Right renal pelvis (tissue), 4 donors: ENCODE measurements around the gene LMNTD2. TPM values are rescaled to one million over a fixed set of nuclear protein-coding genes. Genes with fewer than 3 reads are reported as not detected.

ENCODE experiments used
- DNase-seq, 4 donors: peaks; one replicate each; pipeline ENCODE4 v3.0.0-alpha.2; 2013; ENCODE audit warnings: low read depth in 4 of 4, low spot score in 3 of 4, missing footprints in 1 of 4
- polyA plus RNA-seq, 4 donors: library from polyadenylated mRNA; unstranded; fragments of 120-200 nt; gene quantifications; one replicate each; pipeline ENCODE4 v1.2.1, GENCODE V29; 2013; ENCODE audit not compliant: insufficient read length in 4 of 4

The LMNTD2 gene
- polyA plus RNA-seq, 4 donors, result 2.8 to 5.9 (median 3.6) TPM

DNA sequence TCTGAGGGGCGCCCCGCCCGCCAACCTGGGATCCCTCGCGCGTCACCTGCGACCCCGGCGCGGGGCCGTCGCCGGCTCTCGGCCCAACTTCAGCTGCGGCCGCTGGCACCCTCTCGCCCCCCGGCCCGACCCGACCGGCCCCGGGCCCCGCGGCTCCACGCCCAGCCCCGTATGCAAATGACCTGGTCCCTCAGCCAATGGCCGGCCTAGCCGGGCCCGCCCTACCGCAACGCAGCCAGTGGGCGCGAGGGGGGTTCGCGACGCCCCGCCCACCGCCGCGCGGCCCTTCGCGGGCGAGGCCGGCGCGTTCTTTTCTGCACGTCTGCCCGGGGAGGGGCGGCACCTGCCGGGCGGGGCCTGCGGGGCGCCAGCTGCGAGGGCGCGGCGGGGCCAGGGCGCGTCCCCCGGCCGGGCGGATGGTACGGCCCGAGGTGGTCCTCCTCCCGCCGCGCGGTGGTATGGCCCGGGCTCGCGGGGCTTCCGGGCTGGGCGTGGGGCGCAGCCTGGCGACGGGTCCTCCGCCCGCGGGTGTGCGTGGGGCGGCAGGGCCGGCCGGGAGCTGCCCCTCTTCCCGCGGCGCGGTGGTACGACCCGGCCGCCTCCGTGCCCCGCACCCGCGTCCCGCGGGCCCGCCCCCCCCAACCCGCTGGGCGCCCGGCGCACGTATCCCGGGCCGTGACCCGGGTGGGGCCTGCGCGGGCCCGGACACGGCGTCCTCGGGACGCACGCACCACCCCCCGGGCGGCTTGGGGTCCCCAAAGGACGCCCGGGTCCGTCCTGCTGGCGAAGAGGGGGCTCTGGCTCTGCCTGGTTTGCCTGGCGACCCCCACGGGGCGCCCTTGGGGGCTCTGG lies 8.0 kb upstream of the LMNTD2 start:
- peak; percentile 75 to 87 (median 76) for DNase-seq

DNA sequence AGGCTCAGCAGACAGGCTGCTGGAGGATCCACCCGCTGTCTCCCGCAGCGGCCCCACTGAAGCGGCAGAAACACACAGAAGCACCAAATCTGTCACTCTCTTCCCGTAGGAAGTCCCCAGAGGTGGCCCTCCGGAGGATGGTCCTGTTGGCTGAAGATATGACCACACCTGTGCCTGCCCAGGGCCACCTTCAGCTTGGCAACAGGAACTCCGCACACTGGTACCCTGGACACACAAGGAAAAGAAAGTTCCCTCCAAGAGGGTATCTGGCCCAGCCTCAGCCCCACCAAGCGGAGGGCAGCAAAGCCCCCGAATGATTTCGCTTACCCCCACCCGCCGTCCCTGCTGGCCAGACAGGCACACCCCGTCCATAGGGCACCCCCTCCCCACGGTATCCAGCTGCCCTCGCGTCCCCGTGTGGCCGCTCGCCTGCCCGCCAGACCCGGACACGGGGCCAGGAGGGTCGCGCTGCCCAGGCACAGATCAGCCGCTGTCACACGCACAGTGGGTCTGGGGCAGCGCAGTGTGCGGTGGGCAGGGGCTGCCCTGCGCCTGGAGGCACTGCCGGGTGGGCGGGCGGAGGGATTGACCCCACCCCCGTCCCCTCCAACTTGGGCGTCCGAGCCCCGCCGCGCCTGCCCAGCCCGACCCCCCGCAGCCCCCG lies 7.2 kb upstream of the LMNTD2 start:
- DNase-seq, result no peak

DNA sequence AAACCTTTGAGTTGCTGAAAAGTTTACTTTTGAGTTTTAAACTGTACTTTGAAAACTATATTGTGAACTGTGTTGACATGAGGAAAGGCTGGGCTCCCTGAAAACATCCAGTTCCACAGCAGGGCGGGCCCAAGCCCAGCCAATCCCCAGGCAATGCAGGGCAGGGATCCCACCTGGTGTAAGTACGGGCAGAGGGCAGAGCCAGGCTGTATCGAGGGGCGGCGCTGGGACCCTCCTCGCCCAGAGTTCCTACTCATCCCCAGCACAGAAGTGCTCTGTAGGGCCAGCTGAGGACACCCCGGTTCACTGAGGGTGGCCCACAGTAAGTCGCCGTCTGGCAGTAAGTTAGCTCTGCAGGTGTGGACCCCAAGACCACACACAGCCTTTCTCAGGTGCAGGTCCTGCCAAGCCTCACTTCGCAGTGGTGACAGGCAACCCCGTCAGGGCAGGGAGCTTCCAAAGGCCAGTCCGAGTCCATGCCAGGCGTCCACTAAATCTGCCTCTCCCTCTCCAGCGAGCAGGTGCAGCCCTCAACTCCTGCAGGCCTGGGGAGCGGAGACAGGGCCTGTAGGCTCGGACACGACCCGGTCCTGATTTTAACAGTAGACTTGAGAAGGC lies 6.6 kb upstream of the LMNTD2 start:
- DNase-seq, result no peak

DNA sequence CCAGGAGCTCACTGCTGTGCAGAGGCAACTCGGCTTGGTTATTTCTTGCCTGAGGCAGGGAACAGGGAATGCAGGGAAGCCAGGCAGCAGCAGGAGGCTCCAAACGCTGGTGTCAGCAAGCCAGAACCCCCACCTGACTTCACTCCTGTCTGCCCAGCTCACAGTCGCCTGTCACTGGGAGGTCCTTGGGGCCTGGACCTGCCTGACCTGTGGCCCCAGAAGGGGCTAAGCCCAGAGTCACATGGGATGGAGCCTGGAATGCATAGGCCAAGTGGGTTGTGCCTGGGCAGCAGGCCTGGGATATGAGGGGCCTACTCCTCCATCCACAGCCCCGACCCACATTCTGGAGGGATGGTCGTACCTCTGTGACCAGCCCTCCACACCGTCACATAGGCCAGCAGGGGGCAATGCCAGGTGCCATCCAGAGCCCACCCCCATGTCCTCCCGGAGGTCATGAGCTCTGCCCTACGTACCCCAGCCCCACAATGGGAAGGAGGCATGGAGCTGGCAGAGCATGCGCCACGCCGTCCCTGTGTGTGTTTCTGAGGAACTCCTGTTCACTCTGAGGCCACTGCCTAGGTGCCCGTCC lies 5.5 kb upstream of the LMNTD2 start:
- DNase-seq, result no peak

DNA sequence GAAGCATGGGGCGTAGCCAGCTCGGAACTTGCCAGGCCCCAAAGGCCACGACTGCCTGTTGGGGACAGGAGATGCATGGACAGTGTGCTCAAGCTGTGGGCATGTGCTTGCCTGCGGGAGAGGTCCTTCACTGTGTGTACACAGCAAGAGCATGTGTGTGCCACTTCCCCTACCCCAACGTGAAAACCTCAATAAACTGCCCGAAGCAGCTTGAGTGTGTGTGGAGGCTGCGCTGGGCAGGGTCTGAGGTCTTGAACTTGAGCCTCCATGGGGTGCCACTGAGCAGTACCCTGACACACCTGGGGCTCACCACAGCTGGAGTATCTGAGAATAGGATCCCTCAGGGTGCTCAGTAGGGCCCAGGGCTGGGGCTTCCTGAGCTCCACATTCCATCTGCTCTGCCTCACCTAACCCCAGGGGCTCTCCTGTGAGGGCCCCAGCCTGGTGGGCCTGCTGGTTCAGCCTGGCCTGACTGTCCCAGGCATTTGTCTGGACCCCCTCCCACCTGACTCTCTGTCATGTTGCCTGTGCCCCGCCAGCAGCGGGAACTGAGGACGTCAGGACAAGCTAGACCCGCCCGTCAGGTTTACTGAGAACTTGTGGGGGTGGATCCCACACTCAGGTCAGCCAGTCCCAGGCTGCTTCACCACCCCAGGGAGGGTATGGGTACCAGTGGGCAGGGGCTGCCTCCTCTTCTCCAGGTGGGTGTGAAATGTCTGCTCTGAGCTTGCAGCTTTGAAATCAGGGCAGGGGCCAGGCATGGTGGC lies 3.5 kb upstream of the LMNTD2 start:
- no peak for DNase-seq

DNA sequence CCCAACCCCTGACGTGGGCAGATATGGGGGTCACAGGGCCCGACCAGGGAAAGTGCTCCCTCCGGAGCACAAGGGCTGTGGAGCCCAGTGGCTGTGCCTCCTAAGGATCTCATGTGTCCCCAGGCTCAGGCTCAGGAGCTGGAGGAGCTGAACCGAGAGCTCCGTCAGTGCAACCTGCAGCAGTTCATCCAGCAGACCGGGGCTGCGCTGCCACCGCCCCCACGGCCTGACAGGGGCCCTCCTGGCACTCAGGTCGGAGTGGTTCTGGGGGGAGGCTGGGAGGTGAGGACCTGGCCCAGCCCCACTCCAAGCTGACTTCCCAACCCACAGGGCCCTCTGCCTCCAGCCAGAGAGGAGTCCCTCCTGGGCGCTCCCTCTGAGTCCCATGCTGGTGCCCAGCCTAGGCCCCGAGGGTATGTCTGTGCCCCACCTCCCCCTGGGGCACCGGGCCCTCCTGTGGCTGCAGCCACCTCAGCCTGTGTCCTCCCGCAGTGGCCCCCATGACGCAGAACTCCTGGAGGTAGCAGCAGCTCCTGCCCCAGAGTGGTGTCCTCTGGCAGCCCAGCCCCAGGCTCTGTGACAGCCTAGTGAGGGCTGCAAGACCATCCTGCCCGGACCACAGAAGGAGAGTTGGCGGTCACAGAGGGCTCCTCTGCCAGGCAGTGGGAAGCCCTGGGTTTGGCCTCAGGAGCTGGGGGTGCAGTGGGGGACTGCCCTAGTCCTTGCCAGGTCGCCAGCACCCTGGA lies 2.7 kb upstream of the LMNTD2 start:
- no peak for DNase-seq

DNA sequence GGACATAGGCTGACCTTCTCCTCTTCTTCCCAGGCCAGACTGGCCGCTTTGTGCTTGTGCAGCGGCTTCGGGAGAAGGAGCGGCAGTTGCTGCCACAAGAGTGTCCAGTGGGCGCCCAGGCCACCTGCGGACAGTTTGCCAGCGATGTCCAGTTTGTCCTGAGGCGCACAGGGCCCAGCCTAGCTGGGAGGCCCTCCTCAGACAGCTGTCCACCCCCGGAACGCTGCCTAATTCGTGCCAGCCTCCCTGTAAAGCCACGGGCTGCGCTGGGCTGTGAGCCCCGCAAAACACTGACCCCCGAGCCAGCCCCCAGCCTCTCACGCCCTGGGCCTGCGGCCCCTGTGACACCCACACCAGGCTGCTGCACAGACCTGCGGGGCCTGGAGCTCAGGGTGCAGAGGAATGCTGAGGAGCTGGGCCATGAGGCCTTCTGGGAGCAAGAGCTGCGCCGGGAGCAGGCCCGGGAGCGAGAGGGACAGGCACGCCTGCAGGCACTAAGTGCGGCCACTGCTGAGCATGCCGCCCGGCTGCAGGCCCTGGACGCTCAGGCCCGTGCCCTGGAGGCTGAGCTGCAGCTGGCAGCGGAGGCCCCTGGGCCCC lies 1.6 kb upstream of the LMNTD2 start:
- DNase-seq, result no peak

DNA sequence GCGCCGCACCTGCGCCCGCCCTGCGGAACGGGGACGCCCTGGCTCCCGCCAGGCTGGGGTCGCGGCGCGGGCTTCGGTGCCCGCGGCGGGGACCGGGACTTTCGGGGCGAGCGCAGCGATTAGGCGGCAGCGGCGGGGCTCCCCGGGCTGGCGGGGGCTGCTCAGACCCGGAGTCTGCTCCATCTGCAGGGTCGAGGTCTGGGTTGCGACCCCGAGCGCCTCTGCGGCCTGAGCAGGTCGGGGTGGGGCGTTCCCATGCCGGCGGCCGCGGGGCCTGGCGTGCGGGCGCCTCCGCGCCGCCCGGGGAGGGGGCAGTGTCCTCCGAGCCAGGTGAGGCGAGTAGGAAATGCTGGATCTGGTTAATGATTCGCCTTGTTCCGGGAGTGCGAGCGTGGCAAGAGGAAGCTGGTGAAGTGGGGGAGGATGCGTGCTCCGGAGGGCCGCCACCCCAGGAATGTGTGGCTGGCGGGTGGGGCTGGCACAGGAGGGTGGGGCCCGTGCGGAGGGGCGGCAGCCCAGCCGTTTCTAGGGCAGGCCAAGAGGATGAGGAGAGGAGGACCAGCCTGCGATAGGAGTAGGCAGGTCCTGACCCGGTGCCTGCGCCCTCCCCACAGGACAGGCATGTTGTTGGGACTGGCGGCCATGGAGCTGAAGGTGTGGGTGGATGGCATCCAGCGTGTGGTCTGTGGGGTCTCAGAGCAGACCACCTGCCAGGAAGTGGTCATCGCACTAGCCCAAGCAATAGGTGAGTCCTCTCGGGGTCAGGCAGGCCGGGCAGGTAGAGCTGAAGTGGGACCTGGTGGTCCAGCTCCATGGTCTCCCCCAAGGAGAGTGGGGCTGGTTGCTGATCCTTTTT lies 838 bp upstream of the LMNTD2 start:
- peak in 2 of 4 donors; percentile 73 to 80 for DNase-seq

DNA sequence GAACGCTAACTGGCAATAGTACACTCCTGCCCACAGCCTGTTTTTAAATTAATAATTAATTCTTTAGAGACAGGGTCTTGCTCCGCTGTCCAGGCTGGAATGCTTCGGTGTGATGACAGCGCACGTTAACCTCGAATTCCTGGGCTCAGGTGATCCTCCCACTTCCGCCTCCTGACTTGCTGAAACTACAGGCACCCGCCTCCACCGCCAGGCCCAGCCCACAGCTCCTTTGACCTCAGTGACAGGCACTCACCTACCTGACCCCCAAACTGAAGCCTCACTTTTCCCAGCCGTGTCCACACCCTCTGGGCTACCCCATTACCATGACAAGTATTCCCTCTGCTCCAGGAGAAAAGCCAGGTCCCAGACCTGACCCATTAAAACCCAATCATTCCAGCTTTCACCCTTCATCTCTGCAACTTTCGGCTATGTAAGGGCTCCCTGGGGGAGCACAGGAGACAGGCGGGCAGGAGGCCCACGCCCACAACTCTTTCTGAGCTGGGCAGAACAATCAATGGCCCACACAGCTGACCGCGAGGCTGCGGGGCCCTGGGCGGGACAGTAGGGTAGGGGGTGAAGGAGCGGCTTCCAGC lies 730 bp downstream of the LMNTD2 start:
- no peak for DNase-seq

DNA sequence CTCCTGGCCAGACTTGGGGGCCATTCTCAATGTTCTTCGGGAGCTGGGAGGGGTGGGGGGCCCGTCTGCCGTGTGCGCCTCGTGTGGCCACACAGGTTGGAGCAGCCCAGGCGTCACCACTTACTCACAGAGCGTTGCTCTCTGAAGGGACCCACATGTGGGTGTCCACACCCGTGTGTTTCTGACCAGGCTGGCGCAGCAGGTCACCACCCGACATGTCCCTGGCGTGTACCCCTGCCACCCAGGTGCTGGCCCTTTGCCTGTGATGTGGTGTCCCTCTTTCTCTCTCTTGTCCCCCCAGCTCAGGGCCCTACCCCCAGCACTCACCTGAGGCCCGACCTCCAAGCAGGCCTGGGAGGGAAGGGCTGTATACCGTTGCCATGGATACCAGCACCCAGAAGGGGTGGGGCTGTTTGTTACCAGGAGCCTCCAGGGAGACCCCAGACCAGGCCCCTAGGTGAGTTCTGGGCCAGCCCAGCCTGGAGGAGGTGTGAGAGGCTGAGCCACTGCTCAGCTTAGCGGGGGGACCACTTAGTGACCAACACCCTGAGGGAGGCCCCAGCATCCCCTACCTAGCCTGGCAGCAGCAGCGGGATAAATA lies 1.4 kb downstream of the LMNTD2 start:
- no peak for DNase-seq

DNA sequence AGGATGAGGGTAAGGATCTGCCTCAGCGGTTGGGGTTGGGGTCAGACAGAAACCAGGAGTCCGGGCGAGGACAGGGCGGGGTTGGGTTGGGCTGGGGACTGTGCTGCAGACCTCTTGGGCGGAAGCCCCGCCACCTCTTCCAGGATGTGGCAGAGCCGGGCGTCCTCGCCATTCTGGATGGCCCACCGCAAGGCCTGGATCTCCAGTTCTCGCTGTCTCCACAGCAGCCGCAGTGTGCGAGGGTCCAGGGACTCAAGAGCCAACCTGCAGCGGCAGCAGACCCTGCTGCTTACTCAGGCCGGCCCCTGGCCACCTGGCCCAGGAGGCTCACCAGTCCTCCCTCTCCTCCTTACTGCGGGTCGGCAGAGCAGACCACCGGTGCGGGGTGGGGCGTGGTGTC lies 2.0 kb downstream of the LMNTD2 start:
- no peak for DNase-seq

DNA sequence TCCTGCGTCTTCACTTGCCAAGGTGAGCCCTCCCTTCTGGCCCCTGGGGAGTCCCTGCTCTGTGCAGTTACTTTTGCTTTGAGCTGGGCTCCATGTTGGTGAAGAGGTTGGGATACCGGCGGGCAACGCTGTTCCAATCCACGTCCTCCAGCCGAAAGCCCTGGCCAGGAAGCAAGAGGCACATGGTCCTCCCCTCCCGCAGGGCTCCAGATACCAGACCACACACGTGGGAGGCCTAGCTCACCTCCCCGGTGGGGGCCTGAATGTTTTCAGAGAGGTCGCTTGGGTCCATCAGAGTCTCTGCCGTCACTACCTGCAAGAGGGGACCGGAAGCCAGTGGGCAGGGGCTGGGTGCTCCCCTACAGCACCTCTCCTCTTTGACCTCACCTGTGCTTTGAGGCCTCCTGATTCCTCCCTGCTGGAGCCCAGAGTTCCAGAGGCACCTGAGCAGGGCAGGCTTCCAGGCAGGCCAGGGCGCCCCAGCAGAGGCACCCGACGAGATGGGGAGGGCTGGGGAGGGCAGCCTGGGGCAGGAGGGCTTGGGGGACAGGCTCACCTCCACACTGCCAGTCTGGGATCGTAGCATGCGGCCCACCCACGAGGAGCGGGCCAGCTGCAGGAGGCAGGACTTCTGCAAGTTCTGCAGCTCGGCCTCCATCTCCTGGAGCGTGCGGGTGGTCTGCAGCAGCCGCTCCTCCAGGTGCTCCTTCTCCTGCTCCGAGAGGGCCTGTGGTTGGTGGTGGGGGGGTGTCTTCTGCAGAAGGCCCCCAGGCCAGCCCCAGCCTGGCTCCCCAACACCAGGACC lies 3.0 kb downstream of the LMNTD2 start:
- no peak for DNase-seq

DNA sequence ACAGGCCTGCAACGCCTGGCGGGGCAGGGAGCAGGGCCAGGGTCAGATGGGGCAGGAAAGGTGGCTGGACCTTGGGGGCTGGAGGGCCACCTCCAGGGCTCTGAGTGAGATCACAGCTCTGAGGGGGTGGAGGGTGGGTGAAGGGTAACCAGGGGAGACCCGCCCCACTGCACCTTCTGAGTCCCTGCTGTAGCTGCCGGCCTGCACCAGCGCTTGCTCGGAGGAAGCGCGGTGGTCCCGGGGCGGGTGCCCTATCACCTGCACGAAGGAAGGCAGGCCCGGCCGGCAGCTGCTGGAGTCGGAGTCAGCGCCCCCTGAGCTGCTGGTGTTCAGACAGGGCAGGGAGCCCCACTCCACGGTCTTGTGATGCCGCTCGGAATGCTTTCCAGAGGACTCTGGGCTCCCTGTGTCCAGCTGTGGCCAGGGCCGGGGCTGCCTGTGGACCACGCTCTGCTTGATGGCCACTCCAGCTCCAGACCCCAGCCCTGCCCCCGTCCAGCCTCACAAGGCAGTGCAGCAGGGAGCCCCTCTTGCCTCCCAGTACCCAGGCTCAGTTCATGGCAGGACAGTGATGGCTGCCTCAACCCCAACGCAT lies 3.8 kb downstream of the LMNTD2 start:
- no peak for DNase-seq

DNA sequence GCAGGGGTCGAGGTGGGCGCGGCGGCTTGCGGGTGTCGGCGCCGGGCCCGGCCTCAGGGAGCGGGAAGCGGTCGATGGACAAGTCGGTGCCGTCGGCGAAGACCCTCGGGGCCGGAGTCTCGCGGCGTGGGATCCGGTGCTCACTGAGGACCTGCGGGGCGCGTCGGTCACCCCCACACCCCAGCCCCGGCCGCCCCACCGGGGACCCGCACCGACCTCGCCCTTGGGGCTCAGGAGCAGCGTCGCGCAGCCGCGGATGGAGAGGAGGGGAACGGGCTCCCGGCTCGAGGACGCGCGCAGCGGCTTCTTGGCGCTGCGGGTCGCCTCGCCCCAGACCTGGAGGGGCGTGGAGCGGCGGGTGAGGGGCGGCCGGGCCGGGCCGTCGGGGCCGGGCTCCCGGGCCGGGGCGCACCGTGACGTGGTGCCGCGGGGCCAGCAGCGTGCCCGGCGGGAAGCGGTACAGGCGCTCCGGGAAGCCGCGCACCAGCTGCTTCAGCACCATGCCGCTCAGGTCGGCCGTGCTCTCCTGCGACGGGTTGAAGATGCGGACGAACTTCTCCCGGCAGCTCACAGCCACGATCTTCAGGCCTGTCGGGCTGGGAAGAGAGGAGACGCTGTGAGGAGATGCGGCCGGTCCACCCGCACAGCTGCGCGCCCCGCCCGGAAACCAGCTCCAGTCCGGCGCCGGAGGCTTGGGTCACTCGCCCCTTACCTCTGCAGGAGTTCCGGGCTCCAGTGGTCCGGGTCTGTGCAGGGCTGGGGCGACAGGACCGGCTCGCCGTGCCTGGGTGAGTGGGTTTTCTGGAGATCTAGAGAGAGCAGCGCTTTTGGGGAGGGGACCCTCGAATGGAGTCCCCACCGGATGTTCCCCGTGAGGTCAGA lies 4.5 kb downstream of the LMNTD2 start:
- no peak for DNase-seq

DNA sequence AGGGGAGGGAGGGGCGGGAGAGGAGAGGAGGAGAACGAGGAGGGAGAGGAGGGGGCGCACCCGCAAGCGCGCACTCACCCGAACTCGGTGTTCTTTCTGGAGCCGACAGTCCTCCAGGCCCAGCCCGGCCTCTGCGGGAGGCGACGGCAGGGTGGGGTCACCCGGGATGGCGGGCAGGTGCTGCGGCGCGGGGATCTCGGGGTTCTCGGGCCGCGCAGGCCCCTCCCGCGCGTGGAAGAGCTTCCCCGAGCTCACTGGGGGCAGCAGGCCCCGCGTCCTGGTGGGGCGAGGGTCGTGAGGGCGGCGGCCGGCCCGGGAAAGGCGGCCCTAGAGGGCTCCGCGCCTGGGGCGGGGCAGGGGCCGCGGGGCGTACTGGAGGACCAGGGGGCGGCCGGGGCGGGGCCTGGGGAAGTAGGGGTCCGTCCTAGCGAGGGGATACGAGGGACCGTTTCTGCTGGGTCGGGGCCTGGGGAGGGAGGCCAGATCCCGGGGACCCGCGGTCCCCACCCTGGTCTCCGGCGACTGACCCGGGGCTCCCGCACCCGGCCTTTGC lies 5.2 kb downstream of the LMNTD2 start:
- DNase-seq, result no peak
